ENCODE data around the gene IRGC.
"Not testable (repeated sequence)": the region's sequence is repeated elsewhere in the genome, so short reads cannot be mapped to it uniquely, and the experiment has no call there.

Gene IRGC, protein sequence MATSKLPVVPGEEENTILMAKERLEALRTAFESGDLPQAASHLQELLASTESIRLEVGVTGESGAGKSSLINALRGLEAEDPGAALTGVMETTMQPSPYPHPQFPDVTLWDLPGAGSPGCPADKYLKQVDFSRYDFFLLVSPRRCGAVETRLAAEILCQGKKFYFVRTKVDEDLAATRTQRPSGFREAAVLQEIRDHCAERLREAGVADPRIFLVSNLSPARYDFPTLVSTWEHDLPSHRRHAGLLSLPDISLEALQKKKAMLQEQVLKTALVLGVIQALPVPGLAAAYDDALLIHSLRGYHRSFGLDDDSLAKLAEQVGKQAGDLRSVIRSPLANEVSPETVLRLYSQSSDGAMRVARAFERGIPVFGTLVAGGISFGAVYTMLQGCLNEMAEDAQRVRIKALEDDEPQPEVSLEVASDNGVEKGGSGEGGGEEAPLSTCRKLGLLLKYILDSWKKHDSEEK

DNA sequence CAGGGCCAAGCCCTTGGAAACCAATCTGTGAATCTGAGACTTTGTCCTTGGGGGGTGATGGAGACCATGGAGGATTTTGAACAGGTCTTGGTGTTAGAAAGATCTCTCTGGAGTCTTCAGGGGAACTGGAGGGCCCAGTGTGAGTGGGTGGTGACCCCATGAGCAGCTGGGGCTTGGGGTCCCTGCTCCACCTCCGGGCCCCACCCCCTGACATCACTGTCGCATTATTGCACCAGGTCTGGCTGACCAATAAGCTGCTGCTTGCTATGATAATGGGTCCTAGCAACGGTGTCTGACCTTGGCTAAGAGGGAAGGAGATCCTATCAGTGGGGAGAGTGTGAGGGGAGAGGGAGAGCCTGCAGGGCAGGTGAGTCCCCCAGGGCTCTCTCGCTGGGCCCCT is at the start of gene IRGC:
TSS of gene IRGC (plus strand) at position 301 of the 400 bp plus-strand sequence. CDS start 2,483 bp downstream, outside the sequence.
- no peak for DNase-seq

DNA sequence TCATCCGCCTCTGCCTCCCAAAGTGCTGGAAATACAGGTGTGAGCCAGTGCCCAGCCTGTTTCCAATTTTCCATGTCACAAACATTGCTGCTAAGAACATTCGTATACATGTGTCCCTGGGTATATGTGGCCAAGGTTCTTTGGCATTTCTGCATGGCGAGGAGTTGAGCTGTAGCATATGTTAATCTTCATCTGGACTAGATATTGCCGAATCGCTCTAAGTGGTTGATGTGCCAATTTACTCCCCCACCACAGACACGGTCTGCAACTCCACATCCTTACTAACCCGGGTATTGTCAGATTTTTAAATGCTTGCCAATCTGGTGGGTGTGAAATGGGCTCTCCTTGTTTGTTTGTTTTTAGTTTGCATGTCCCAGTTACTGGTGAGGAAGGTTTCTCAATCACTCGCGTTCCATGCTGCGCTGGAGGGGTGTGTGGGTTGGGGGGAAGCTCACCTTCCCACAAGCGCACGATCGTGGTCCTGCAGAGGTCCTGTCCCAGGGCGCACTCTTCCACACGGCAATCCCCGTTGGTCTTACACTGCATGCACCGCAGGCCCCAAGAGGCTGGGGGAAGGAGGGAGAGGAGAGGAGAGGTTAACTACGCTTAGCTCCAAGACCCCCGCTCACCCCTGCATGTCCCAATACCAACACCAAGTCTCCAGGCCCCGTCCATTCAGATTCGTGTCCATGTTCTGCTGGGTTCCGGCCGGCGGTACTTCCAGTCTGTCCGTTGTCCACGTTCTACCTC is 48.6 kb upstream of the IRGC start:
- no peak for DNase-seq

DNA sequence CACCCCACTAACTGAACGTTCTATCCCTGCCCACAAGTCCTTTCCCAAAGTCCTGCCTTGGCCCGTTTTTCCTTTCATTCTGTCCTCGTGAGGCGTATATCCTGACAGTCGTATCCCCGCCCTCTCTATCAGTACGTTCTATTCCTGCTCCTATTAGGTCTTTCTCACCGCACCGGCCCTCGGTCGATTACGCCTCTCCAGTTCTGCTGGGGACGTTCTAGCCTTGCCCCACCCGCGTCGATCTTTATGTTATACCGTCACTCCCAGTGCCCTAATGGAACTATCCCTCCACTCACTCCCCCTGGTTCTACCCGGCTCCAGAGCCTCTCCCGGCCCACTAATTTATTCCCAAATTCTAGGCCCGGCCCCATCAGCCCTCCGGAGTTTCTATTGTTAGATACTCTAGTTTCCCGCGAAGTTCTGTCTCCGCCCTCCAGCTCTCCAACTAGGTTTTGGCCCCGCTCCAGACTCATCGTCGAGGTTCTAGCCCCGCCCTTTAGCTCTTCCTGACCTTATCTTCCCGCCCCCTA is 47.9 kb upstream of the IRGC start:
- DNase-seq = no peak

DNA sequence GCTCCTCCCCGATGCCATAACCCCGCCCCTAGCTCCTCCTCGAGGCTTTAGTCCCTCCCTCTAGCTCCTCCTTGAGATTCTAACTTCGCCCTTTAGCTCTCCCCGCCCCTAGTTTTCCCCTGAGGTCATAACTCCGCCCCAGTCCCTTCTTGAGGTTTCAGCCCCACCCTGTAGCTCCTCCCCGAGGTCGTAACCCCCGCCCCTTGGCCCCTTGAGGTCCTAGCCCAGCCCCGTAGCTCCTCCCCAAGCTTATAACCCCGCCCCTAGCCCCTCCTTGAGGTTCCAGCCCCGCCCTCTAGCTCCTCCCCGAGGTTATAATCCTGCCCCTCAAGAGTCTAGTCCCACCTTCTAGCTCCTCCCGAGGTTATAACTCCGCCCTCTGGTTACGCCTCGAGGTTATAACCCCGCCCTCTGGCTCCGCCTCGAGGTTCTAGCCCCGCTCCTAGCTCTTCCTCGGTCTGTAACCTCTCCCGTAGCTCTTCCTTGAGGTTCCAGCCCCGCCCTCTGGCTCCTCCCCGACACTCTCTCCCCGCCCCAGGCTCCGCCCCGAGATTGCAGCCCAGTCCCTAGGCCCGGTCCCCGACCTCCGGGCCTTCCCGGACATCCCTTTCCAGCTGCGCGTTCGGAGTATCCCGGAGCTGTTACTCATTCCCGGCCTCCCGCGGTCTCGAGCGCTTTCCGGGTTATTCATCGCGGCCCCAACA is 47.3 kb upstream of the IRGC start:
- DNase-seq = peak; percentile 95

DNA sequence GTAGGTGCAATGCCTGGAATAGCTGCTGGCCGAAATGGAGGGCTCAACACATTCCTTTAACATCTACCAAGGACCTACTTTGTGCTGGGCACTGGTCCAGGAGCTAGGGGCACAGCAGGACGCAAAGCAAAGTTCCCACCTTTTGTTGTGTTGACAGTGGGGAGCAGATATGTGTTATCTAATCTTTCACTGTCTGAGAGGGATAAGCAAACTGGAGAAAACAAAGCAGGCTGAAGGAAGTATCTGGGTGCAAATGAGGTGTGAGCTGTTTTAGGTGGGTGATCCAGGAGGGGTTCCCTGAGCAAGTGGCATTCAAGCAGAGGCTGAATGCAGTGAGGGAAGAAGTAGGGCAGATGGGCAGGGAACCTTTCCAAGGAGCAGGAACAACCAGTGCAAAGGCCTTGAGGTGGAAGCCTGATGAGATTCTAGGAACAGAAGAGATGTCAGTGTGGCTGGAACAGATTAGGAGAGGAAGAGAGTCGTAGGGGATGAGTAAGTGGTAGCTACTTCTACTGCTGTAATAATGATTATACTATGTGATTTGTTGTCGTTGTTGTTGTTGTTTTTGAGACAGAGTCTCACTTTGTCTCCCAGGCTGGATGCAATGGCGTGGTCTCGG is 43.7 kb upstream of the IRGC start:
- DNase-seq = no peak

DNA sequence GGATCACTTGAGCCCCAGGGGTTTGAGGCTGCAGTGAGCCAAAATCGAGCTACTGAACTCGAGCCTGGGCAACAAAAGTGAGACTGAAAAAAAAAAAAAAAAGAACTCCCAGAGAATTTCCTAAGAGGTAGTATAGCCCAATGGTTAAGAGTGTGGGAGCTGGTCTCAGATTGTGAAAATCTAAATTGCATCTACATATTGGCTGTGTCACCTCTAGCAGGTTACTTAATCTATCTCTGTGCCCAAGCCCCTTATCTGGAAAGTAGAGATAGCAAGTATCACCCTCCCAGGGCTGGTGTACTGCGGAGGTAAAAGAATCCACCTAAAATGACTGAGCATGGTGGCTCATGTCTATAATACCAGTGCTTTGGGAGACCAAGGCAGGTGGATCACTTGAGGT is 42.2 kb upstream of the IRGC start:
- DNase-seq = no peak

DNA sequence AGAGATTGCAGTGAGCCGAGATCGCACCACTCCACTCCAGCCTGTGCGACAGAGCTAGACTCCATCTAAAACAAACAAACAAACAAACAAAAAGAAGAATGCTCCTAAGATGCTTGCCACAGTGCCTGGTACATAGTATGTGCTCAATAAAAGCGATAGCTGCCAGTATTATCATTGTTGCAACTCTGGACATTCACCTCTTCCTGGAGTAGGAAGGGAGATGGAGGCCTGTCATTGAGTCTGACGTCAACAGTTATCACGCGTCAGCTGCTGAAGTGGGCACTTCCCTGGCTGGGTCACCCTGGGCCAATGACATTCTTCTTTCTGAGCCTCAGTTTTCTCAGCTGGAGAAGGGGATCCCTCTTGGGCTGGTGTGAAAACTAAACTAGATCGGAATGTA is 41.7 kb upstream of the IRGC start:
- DNase-seq = no peak

DNA sequence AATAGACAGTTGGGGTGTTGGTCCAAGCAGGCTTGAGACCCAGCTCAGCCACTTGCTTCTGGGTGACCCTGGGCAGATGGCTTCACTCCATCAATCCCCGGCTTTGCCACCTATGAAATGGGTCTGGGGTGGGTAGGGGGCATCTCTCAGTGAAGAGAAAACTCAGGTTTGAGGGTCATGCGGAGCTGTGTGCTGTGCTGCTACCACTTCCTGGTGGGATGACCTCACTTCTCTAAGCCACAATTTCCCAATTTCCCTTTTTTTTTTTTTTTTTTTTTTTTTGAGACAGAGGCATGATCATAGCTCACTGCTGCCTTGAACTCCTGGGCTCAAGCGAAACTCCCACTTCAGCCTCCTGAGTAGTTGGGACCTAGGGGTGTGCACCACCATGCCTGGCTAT is 41.3 kb upstream of the IRGC start:
- DNase-seq = no peak

DNA sequence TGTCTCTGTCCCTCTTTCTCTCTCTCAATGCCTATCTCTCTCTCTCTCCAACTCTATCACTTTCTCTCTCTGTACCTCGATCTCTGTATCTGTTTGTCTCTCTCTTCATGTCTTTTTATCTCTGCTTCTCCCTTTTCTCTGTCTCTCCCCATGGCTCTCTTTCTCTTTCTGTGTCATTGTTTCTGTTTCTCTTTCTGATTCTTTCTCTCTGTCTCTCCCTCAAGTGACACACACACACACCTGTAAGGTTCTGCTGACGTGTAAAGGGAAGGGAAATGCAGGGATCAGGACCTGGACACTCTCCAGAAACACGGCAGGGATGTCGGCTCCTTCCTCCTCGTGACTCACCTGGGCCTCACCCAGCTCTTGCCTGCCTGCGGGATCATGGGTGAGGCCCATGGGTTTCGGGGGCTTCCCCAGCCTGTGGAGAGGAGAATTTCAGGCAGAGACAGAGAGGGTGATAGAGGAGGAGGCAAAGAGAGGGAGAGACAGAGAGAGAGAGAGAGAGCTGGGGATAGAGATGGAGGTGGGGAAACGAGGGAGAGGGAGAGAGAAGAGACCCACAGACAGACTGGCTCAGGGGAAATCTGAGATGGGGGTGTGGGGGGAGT is 40.5 kb upstream of the IRGC start:
- peak; percentile 60 for DNase-seq

DNA sequence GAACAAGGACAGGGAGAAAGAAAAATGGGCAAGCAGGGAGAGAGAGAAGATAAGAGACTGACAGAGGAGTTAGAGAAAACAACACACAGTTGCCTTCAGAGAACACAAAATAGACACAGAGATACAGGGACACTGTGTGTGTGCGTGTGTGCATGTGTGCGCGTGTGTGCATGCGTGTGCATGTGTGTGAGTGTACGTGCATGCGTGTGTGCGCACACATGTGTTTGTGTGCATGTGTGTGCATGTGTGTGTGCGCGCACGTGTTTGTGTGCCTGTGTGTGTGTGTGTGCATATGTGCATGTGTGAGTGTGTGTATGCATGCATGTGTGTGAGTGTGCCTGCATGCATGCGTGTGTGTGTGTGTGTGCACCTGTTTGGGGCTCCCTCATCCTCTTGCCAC is 40.0 kb upstream of the IRGC start:
- no peak for DNase-seq

DNA sequence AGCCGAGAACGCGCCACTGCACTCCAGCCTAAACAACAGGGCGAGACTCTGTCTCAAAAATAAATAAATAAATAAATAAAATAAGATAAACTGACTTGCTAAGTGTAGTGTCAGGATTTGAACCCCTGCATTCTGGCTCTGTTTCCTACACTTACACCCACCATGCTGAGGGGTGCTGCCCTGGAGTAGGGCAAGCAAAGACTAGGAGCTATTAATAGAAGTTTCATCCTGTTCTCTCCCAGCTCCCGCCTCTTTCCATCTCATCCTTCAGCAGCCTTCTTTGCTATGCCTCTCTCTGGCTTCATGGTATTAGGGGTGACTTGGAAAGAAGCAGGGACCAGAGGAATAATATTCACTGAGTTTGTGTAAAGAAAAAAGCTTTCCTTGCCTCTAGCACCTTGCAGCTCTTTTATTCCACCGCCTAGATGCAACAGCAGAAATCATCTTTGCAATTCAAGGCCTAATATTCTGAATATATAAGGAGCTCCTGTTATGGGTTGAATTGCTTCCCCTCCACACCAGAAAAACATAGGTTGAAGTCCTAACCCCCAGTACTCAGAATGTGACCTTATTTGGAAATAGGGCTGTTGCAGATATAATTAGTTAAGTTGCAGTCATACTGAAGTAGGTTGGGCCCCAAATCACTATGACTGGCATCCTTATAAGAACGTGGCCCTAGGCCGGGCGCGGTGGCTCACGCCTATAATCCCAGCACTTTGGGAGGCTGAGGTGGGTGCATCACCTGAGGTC is 37.2 kb upstream of the IRGC start:
- no peak for DNase-seq

DNA sequence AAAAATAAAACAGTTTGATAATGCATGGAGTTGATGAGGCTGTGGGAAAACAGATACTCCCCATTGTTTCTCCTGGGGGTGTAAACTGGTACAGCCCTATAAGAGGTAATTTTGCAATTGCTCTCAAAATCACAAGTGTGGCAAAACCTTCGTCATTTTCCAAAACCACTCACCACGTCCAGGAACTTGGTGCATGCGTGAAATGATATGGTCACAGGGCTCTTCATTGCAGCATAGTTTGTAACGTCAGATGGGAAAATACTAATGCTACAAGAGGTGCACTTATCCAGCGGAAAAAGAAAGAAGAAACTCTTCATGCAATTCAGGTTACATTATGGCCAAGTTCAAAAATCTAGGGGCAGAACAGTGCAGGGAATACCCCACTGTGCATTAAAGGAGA is 34.1 kb upstream of the IRGC start:
- no peak for DNase-seq

DNA sequence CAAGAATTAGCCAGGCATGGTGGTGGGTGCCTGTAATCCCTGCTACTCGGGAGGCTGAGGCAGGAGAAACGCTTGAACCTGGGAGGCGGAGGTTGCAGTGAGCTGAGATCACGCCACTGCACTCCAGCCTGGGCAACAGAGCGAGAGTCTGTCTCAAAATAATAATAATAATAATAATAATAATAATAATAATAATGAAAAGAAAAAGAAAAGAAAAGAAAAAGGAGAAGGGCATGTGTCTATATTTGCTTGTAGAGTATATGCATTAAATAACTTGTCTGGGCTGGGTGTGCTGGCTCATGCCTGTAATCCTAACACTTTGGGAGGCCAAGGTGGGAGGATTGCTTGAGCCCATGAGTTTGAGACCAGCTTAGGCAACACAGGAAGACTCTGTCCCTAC is 33.6 kb upstream of the IRGC start:
- not testable (repeated sequence) for DNase-seq

DNA sequence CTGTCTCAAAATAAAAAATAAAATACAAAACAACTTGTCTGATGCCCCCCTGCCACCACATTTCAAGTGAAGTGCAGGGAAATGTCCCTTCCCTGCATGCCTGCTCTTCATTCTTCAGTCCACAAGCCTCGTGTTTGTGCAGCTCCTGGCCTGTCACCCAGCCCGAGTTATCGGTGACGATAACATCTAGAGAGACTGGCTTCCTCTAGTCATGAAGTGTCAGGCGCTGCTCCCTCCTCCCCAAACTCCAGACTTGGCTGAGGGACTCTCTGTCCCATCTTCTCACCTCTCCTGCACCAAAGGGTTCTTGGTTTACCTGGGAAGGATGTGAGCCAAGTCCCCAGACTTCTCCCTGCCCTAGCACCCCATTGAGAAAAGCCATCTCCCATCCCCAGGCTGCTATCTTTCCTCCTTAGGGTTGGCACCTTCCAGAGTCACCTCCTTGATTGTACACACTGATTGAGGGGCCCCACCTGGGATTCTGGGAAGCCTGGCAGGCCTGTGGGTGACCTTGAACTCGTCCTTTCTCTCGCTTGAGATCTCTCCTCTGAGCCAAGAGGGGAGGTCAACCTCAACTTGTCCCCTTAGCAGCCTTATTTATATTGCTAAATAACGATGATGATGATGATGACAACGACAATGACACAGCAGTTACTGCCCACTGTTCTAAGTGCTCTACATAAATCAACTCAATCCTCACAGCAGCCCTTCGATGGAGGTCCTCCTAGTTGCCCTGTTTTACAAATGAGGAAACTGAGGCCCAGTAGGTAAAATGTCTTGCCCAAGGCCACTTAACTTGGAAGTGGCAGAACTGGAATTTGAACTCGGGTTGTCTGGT is 32.8 kb upstream of the IRGC start:
- no peak for DNase-seq

DNA sequence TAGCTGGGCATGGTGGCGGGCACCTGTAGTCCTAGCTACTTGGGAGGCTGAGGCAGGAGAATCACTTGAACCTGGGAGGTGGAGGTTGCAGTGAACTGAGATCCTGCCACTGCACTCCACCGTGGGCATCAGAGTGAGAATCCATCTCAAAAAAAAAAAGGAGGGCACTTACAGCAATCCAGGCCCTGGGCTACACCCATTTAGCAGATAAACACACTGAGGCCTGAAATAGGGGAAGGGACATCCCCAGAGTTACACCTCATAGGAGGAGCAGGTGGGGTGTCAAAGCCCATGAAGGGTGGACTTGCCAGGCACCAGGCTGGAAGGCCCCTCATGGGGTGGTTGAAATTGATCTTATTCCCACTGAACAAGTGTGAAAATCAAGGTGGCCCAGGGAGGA is 32.0 kb upstream of the IRGC start:
- no peak for DNase-seq

DNA sequence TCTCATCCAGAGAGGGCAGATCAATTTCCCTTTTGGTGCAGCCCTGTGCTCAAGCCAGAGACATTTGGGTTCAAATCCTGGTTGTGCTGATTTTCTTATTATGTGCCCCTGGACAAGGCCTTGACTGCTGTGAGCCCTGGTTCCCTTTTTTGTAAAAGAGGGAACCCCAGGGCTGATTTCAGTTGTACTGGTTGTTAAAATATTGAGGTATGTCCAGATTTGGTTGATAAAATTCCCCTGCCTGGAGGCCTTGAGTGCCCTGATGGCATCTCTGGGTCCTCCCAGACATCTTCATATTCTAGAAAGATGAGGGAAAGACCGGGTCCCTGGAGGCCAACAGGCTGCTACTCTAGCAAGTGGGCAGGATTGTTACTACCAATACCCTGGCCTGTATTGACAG is 31.6 kb upstream of the IRGC start:
- DNase-seq = no peak

DNA sequence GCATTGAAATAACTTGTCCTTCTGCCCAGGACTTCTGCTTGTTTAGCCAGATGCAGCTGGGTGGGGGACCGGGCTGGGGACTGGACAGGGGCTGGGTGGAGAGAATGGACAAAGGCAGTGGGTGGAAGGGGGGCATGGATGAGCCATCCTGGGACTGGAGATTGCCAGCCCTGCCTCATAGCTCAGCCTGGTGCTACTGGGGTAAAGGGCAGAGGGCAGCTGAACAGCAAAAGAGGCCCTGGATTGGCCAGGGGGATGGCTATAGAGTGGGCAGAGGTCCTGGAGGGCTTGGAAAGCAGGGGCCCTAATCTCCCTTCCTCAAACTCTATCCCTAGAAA is 28.2 kb upstream of the IRGC start:
- no peak for DNase-seq

DNA sequence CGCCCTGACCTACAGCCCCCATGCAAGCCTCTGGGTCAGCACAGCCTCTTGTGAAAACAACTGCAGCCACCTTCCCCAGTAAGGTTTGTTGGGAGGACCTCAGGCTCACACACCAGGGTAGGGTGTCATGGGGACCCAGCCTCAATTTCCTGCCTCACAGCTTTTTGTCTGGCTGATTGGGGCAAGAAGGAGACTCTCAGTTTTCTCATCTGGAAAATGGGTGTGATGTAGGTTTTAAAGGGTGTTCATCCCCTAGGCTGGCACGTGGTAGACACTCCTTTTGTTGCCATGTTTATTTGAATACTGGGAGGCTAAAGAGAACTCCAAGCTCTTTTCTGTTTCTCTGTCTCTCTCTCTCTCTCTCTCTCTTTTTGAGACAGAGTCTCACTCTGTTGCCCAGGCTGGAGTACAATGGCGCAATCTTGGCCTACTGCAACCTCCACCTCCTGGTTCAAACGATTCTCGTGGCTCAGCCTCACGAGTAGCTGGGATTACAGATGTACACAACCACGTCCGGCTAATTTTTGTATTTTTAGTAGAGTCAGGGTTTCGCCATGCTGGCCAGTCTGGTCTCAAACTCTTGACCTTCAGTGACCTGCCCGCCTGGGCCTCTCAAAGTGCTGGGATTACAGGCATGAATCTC is 27.7 kb upstream of the IRGC start:
- no peak for DNase-seq

DNA sequence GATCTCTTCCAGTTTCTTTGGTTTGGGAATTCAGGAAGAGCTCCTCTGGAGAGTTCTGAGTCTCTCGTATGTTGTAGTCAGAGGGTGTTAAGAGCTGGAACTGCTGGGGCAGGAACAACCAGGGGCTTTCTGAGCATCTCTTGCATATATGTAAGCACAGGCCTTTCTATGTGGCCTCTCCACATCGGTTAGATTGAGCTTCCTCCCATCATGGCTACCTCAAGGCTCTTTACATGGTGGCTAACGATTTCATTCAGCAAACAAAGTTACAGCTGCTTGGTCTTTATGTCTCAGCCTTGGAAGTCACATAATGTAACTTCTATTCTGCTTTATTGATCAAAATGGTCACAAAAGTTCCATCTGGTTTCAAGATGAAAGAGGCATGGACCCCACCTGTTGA is 25.4 kb upstream of the IRGC start:
- no peak for DNase-seq

DNA sequence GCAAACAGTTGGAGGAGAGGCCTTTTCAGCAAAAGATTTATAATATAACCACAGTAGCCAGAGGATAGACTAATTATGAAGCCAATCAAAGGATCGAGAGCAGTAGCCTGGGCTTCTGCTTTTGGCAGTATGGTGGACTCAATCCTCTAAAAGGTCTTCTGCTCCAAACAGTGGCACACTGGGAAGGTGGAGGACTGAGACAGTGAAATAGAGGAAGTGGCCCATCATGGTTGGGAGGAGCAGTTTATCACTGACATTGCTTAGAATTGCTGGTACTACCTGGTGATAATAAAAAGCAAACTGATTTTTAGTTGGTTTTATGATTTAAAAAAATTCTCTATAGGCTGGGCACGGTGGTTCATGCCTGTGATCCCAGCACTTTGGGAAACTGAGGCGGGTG is 25.0 kb upstream of the IRGC start:
- no peak for DNase-seq
